ENCODE data around the gene CRISP1.

Gene CRISP1, protein sequence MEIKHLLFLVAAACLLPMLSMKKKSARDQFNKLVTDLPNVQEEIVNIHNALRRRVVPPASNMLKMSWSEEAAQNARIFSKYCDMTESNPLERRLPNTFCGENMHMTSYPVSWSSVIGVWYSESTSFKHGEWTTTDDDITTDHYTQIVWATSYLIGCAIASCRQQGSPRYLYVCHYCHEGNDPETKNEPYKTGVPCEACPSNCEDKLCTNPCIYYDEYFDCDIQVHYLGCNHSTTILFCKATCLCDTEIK

DNA sequence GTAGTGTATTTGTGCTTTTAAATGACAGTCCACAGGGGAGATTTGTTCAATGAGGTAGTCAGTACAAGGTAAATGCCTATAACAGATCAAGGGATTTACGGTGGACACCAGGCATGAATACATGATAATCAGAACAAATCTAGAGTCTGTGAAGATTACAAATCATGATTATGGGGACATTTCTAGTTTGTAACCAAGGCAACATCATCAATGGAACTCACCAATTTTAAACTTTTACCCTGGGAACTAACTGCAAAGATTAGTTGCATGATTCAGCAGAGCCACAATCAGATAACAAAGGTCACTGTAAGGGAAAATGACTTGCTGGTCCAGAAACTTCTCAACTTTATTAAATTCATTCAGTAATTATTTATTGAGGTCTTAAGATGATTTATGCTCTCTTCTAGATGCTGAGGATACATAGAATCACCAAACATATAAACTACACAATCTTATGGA, at the start of gene CRISP1:
CRISP1 (minus strand) TSS at position 51 of the 459 bp plus-strand sequence. CDS start 9,135 bp downstream, outside the sequence.
- H3K4me3 ChIP-seq (ENCODE audit: low read length in 2 of 2) = no peak within 1 kb of the TSS
- H3K27ac ChIP-seq (ENCODE audit: low read depth in 2 of 2, low read length in 2 of 2) = no peak within 1 kb of the TSS
- no peaks in the 10 kb centered on the region for H3K9me3 ChIP-seq (ENCODE audit: control insufficient read depth in 2 of 2, low read length in 2 of 2)
- no peaks in the 10 kb centered on the region for H3K36me3 ChIP-seq (ENCODE audit: control insufficient read depth in 2 of 2, insufficient read depth in 2 of 2, low read length in 2 of 2)
- no peaks in the 10 kb centered on the region for H3K4me1 ChIP-seq (ENCODE audit: control insufficient read depth in 2 of 2, insufficient read depth in 2 of 2, low read length in 2 of 2)
- no peaks in the 10 kb centered on the region for H3K27me3 ChIP-seq (ENCODE audit: control insufficient read depth in 2 of 2, insufficient read depth in 2 of 2, low read length in 2 of 2)
- no peak within 1 kb of the TSS for H3K9ac ChIP-seq (ENCODE audit: low read depth in 1 of 2, low read length in 2 of 2)

- Histone ChIP-seq H3K4me3 (ENCODE audit: low read length in 2 of 2) (no peak overlapping the region), H3K36me3 (ENCODE audit: control insufficient read depth in 2 of 2, insufficient read depth in 2 of 2, low read length in 2 of 2) (no peaks in the 10 kb centered on the region), H3K27me3 (ENCODE audit: control insufficient read depth in 2 of 2, insufficient read depth in 2 of 2, low read length in 2 of 2) (no peaks in the 10 kb centered on the region), H3K9ac (ENCODE audit: low read depth in 1 of 2, low read length in 2 of 2) (no peak overlapping the region), H3K4me1 (ENCODE audit: control insufficient read depth in 2 of 2, insufficient read depth in 2 of 2, low read length in 2 of 2) (no peaks in the 10 kb centered on the region), H3K9me3 (ENCODE audit: control insufficient read depth in 2 of 2, low read length in 2 of 2) (no peaks in the 10 kb centered on the region), H3K27ac (ENCODE audit: low read depth in 2 of 2, low read length in 2 of 2) (no peak overlapping the region)
Measured at GRCh38 chr6:49915035-49915434, 48.7 kb upstream of the CRISP1 start.

GRCh38 chr6:49913636-49914375, 47.5 kb upstream of the CRISP1 start:
- Histone ChIP-seq H3K36me3 (ENCODE audit: control insufficient read depth in 2 of 2, insufficient read depth in 2 of 2, low read length in 2 of 2) (no peaks in the 10 kb centered on the region), H3K4me3 (ENCODE audit: low read length in 2 of 2) (no peak overlapping the region), H3K27ac (ENCODE audit: low read depth in 2 of 2, low read length in 2 of 2) (no peak overlapping the region), H3K9ac (ENCODE audit: low read depth in 1 of 2, low read length in 2 of 2) (no peak overlapping the region), H3K4me1 (ENCODE audit: control insufficient read depth in 2 of 2, insufficient read depth in 2 of 2, low read length in 2 of 2) (no peaks in the 10 kb centered on the region), H3K9me3 (ENCODE audit: control insufficient read depth in 2 of 2, low read length in 2 of 2) (no peaks in the 10 kb centered on the region), H3K27me3 (ENCODE audit: control insufficient read depth in 2 of 2, insufficient read depth in 2 of 2, low read length in 2 of 2) (no peaks in the 10 kb centered on the region)

DNA sequence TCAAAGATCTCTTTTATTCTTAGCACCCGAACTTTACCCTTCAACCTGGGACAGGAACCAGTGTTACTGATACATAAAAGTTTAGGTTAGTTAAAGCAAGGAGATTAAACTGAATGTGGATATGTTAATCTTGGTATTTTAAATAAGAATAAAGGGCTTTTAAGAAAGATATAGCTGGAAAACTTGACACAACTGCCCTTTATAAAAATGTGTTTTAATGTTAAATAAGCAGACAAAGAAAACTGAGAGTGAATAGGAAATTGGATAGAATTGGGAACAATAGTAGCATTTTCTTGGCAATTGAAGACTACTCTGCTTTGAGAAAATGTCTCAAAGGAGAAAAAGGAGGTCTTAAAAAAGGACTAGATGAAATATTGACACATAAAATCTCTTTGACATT, 45.9 kb upstream of the CRISP1 start:
- Histone ChIP-seq H3K9ac (ENCODE audit: low read depth in 1 of 2, low read length in 2 of 2) (no peak overlapping the region), H3K36me3 (ENCODE audit: control insufficient read depth in 2 of 2, insufficient read depth in 2 of 2, low read length in 2 of 2) (no peaks in the 10 kb centered on the region), H3K9me3 (ENCODE audit: control insufficient read depth in 2 of 2, low read length in 2 of 2) (no peaks in the 10 kb centered on the region), H3K4me1 (ENCODE audit: control insufficient read depth in 2 of 2, insufficient read depth in 2 of 2, low read length in 2 of 2) (no peaks in the 10 kb centered on the region), H3K27me3 (ENCODE audit: control insufficient read depth in 2 of 2, insufficient read depth in 2 of 2, low read length in 2 of 2) (no peaks in the 10 kb centered on the region), H3K4me3 (ENCODE audit: low read length in 2 of 2) (no peak overlapping the region), H3K27ac (ENCODE audit: low read depth in 2 of 2, low read length in 2 of 2) (no peak overlapping the region)

DNA sequence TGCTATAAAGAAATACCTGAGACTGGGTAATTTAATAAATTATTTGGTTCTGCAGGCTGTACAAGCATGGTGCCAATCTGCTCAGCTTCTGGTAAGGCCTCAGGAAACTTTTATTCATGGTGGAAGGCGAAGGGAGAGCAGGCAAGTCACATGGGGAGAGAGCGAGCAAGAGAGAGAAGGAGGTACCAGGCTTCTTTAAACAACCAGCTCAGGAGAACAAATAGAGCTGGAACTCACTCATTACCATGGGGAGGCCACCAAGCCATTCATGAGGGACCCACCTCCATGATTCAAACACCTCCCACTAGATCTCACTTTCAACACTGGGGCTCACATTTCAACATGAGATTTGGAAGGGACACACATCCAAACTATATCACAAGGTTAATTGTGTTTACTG, 44.9 kb upstream of the CRISP1 start:
- no peak overlapping the region for H3K9ac ChIP-seq (ENCODE audit: low read depth in 1 of 2, low read length in 2 of 2)
- no peaks in the 10 kb centered on the region for H3K27me3 ChIP-seq (ENCODE audit: control insufficient read depth in 2 of 2, insufficient read depth in 2 of 2, low read length in 2 of 2)
- no peaks in the 10 kb centered on the region for H3K4me1 ChIP-seq (ENCODE audit: control insufficient read depth in 2 of 2, insufficient read depth in 2 of 2, low read length in 2 of 2)
- H3K27ac ChIP-seq (ENCODE audit: low read depth in 2 of 2, low read length in 2 of 2) = no peak overlapping the region
- no peaks in the 10 kb centered on the region for H3K36me3 ChIP-seq (ENCODE audit: control insufficient read depth in 2 of 2, insufficient read depth in 2 of 2, low read length in 2 of 2)
- no peaks in the 10 kb centered on the region for H3K9me3 ChIP-seq (ENCODE audit: control insufficient read depth in 2 of 2, low read length in 2 of 2)
- H3K4me3 ChIP-seq (ENCODE audit: low read length in 2 of 2) = no peak overlapping the region

DNA sequence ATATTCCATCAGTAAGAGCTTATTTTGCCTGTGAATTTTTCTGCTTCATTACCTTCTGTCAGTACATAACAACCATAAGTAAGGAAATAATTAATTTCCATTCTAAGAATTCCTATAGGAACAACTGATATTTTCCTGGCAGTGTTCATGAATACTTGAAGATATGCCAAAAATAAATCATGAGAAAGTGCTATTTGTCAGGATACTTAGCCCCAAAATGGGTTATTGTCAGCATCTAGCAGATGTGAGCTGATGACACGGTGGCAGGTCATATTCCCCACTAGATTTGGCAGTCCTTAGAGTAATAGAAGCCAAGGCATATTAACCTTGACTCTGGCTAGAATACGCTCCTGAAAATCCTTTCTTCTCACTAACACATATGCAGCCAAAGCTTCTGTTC, 43.2 kb upstream of the CRISP1 start:
- Histone ChIP-seq H3K27ac (ENCODE audit: low read depth in 2 of 2, low read length in 2 of 2) (no peak overlapping the region), H3K27me3 (ENCODE audit: control insufficient read depth in 2 of 2, insufficient read depth in 2 of 2, low read length in 2 of 2) (no peaks in the 10 kb centered on the region), H3K9me3 (ENCODE audit: control insufficient read depth in 2 of 2, low read length in 2 of 2) (no peaks in the 10 kb centered on the region), H3K9ac (ENCODE audit: low read depth in 1 of 2, low read length in 2 of 2) (no peak overlapping the region), H3K4me1 (ENCODE audit: control insufficient read depth in 2 of 2, insufficient read depth in 2 of 2, low read length in 2 of 2) (no peaks in the 10 kb centered on the region), H3K4me3 (ENCODE audit: low read length in 2 of 2) (no peak overlapping the region), H3K36me3 (ENCODE audit: control insufficient read depth in 2 of 2, insufficient read depth in 2 of 2, low read length in 2 of 2) (no peaks in the 10 kb centered on the region)

DNA sequence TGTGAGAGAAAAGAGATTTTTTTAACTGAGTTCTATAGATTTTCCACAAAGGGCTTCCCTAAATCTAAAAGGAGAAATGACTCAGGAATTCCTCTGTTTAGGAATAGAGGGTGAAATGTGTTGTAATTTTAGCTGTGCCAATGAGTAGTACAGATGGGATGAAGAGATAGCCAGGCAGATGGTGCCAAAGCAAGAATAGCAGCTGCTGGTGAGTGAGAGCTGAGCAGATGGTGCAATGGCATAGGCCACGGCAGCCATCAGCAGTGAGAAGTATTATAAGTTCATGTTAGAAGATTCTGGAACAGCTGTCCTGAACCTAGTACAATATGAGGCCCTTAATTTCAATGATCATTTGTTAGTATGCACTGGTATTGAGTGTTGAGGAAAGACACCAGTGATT, 40.2 kb upstream of the CRISP1 start:
- no peaks in the 10 kb centered on the region for H3K4me1 ChIP-seq (ENCODE audit: control insufficient read depth in 2 of 2, insufficient read depth in 2 of 2, low read length in 2 of 2)
- H3K27ac ChIP-seq (ENCODE audit: low read depth in 2 of 2, low read length in 2 of 2) = no peak overlapping the region
- no peak overlapping the region for H3K9ac ChIP-seq (ENCODE audit: low read depth in 1 of 2, low read length in 2 of 2)
- no peaks in the 10 kb centered on the region for H3K36me3 ChIP-seq (ENCODE audit: control insufficient read depth in 2 of 2, insufficient read depth in 2 of 2, low read length in 2 of 2)
- H3K9me3 ChIP-seq (ENCODE audit: control insufficient read depth in 2 of 2, low read length in 2 of 2) = no peaks in the 10 kb centered on the region
- H3K27me3 ChIP-seq (ENCODE audit: control insufficient read depth in 2 of 2, insufficient read depth in 2 of 2, low read length in 2 of 2) = no peaks in the 10 kb centered on the region
- H3K4me3 ChIP-seq (ENCODE audit: low read length in 2 of 2) = no peak overlapping the region

DNA sequence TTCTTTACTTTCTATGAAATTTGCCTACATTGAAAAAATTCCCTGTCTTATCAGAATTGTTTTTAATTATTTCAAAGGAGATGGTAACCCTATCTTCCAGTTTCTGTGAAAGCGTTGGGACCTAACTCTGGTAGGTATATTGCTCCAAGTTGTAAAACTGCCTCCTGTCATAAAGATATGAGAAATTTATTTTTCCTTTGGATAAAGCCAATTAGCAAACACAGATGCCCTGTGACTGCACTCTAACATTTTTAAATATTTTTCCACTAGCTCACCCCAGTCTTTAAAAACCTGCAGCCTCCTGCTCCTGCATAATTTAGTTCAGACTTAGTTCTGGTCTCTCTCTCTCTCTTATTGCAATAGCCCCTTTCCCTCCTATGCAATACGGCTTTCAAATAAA, 39.0 kb upstream of the CRISP1 start:
- H3K27ac ChIP-seq (ENCODE audit: low read depth in 2 of 2, low read length in 2 of 2) = no peak overlapping the region
- no peaks in the 10 kb centered on the region for H3K9me3 ChIP-seq (ENCODE audit: control insufficient read depth in 2 of 2, low read length in 2 of 2)
- no peaks in the 10 kb centered on the region for H3K4me1 ChIP-seq (ENCODE audit: control insufficient read depth in 2 of 2, insufficient read depth in 2 of 2, low read length in 2 of 2)
- H3K36me3 ChIP-seq (ENCODE audit: control insufficient read depth in 2 of 2, insufficient read depth in 2 of 2, low read length in 2 of 2) = no peaks in the 10 kb centered on the region
- H3K27me3 ChIP-seq (ENCODE audit: control insufficient read depth in 2 of 2, insufficient read depth in 2 of 2, low read length in 2 of 2) = no peaks in the 10 kb centered on the region
- H3K9ac ChIP-seq (ENCODE audit: low read depth in 1 of 2, low read length in 2 of 2) = no peak overlapping the region
- no peak overlapping the region for H3K4me3 ChIP-seq (ENCODE audit: low read length in 2 of 2)

DNA sequence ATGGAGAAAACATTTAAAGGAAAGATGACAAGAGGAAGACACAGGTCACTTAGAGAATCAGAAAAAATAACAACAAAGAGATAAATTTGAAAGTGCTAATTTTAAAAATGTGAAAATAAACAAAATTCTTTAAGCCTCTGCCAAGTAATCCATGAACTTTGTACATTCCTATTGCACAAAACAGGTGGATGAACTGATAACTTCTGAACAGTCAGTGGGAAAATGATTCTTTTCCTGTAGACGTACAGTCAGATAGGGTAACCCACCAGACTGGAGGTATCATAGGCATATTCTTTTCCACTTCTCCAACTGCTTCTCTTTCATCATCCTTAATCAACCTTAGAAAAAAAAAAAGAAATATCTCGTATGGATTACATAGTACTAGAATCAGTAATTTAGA, 36.5 kb upstream of the CRISP1 start:
- Histone ChIP-seq H3K4me3 (ENCODE audit: low read length in 2 of 2) (no peak overlapping the region), H3K4me1 (ENCODE audit: control insufficient read depth in 2 of 2, insufficient read depth in 2 of 2, low read length in 2 of 2) (no peaks in the 10 kb centered on the region), H3K9ac (ENCODE audit: low read depth in 1 of 2, low read length in 2 of 2) (no peak overlapping the region), H3K9me3 (ENCODE audit: control insufficient read depth in 2 of 2, low read length in 2 of 2) (no peaks in the 10 kb centered on the region), H3K27me3 (ENCODE audit: control insufficient read depth in 2 of 2, insufficient read depth in 2 of 2, low read length in 2 of 2) (no peaks in the 10 kb centered on the region), H3K27ac (ENCODE audit: low read depth in 2 of 2, low read length in 2 of 2) (no peak overlapping the region), H3K36me3 (ENCODE audit: control insufficient read depth in 2 of 2, insufficient read depth in 2 of 2, low read length in 2 of 2) (no peaks in the 10 kb centered on the region)

DNA sequence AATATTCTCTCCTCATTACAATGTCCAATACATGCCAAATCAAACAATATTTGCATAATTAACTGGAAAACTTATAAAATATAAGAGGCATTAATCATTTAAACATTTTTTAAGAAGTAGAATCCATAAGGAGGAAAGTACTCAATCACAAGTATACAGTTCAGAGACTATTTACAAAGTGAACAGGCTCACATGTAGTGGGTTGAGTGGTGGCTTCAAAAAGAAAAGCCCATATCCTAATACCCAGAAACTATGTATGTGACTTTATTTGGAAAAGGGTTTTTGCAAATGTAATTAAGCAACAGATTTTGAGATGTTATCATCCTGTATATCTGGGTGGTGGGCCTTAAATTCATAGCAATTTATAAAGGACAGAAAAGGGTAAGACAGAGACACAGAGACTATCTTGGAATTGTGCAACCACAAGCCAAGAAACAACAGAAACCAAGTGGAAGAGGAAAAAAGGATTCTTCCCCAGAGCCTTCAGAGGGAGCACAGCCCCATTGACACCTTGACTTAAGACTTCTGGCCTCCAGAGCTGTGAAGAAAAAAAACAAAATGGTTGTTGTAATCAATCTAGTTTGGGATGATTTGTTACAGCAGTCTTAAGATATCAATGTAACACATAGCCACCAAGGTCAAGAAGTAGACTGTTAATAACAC, 32.7 kb upstream of the CRISP1 start:
- no peak overlapping the region for H3K4me3 ChIP-seq (ENCODE audit: low read length in 2 of 2)
- H3K4me1 ChIP-seq (ENCODE audit: control insufficient read depth in 2 of 2, insufficient read depth in 2 of 2, low read length in 2 of 2) = no peaks in the 10 kb centered on the region
- no peak overlapping the region for H3K27ac ChIP-seq (ENCODE audit: low read depth in 2 of 2, low read length in 2 of 2)
- no peaks in the 10 kb centered on the region for H3K27me3 ChIP-seq (ENCODE audit: control insufficient read depth in 2 of 2, insufficient read depth in 2 of 2, low read length in 2 of 2)
- no peaks in the 10 kb centered on the region for H3K9me3 ChIP-seq (ENCODE audit: control insufficient read depth in 2 of 2, low read length in 2 of 2)
- H3K9ac ChIP-seq (ENCODE audit: low read depth in 1 of 2, low read length in 2 of 2) = no peak overlapping the region
- H3K36me3 ChIP-seq (ENCODE audit: control insufficient read depth in 2 of 2, insufficient read depth in 2 of 2, low read length in 2 of 2) = no peaks in the 10 kb centered on the region
